B cell (primary cell): ENCODE results near the gene SALL3. TPM values are rescaled to one million over a fixed set of nuclear protein-coding genes. Genes with fewer than 3 reads are reported as not detected.

Source experiments
- ATAC-seq: fragments of 200-7000 bp; cut with Tn5 transposase; one replicate; pipeline ENCODE4 v1.10.0; 2021; ENCODE audit warnings: low read depth, mild to moderate bottlenecking, moderate number of reproducible peaks, moderate library complexity
- CTCF ChIA-PET: fragments of 350-600 bp; sonication (Branson Sonifier 250); formaldehyde crosslinking; loops from one replicate; lab custom pipeline; 2021; ENCODE audit warnings: antibody characterized with exemption, inconsistent platforms; lab: Charles Lee
- POLR2A ChIA-PET: fragments of 350-600 bp; sonication (Branson Sonifier 250); formaldehyde crosslinking; loops from one replicate; lab custom pipeline; 2021; ENCODE audit warnings: antibody characterized with exemption; lab: Charles Lee
- DNase-seq: peaks from one replicate; pipeline ENCODE4 v3.0.0; 2013
- H2AFZ ChIP-seq: 2 replicates; pipeline ENCODE4 v1.6.1; 2012; ENCODE audit warnings: mild to moderate bottlenecking, low read depth, low read length; ENCODE audit not compliant: insufficient read depth, poor library complexity, severe bottlenecking
- H3K27ac ChIP-seq, 2 donors: 1 replicate in 1 of 2; 2 replicates in 1 of 2; pipeline ENCODE4 v1.5.1; 2012 to 2013; ENCODE audit warnings: low read length in 2 of 2, mild to moderate bottlenecking in 2 of 2, moderate library complexity in 1 of 2
- H3K27me3 ChIP-seq, 4 experiments: fragments of 200-600 bp in 1 of 4; sonication (generic) in 1 of 4; replicated peaks in 1 of 4; 1 replicate in 2 of 4; 2 replicates in 2 of 4; pipeline versions ENCODE4 v1.6.1 to v1.7.0; 2013 to 2016; ENCODE audit warnings: low read length in 3 of 4, mild to moderate bottlenecking in 2 of 4, mixed read lengths in 1 of 4, moderate library complexity in 1 of 4; ENCODE audit not compliant: insufficient read depth in 4 of 4, control insufficient read depth in 3 of 4; ENCODE audit errors: control extremely low read depth in 1 of 4
- H3K36me3 ChIP-seq, 2 experiments: replicated peaks in 1 of 2; 1 replicate in 1 of 2; 2 replicates in 1 of 2; pipeline versions ENCODE4 v1.6.1 to v1.7.1; 2013; ENCODE audit warnings: low read length in 1 of 2; ENCODE audit not compliant: insufficient read depth in 2 of 2, control insufficient read depth in 1 of 2; ENCODE audit errors: control extremely low read depth in 1 of 2, extremely low read depth in 1 of 2
- H3K4me1 ChIP-seq, 2 donors: fragments of 200-600 bp in 1 of 2; sonication (generic) in 1 of 2; 1 replicate in 1 of 2; 2 replicates in 1 of 2; pipeline versions ENCODE4 v1.5.1 to v1.6.1; 2013 to 2017; ENCODE audit warnings: low read length in 2 of 2; ENCODE audit not compliant: control insufficient read depth in 2 of 2, insufficient read depth in 2 of 2
- H3K4me2 ChIP-seq: replicated peaks from 2 replicates; pipeline ENCODE3; 2012; ENCODE audit warnings: mild to moderate bottlenecking, low read depth, low read length; ENCODE audit not compliant: poor library complexity, severe bottlenecking
- H3K4me3 ChIP-seq, 5 experiments: fragments of 200-600 bp in 1 of 5; sonication (generic) in 1 of 5; 1 replicate in 3 of 5; 2 replicates in 2 of 5; pipeline versions ENCODE4 v1.5.1 to v1.7.0; 2011 to 2016; ENCODE audit warnings: low read length in 4 of 5, mild to moderate bottlenecking in 4 of 5, low read depth in 2 of 5, control low read depth in 1 of 5, moderate library complexity in 1 of 5; ENCODE audit not compliant: insufficient read depth in 1 of 5; ENCODE audit errors: control extremely low read depth in 1 of 5, extremely low read depth in 1 of 5
- H3K79me2 ChIP-seq: fragments of 200-600 bp; sonication (generic); one replicate; pipeline ENCODE4 v1.6.0; 2016; ENCODE audit warnings: low read length; ENCODE audit not compliant: control insufficient read depth, insufficient read depth
- H3K9ac ChIP-seq: fragments of 200-600 bp; sonication (generic); 2 replicates; pipeline ENCODE4 v1.6.1; 2017; ENCODE audit warnings: mild to moderate bottlenecking, low read length, moderate library complexity
- H3K9me3 ChIP-seq, 3 donors: one replicate each; pipeline versions ENCODE4 v1.6.1 to v1.7.1; 2013; ENCODE audit warnings: low read length in 2 of 3; ENCODE audit not compliant: control insufficient read depth in 2 of 3, insufficient read depth in 1 of 3; ENCODE audit errors: control extremely low read depth in 1 of 3
- H4K20me1 ChIP-seq: 2 replicates; pipeline ENCODE4 v1.6.0; 2012; ENCODE audit warnings: mild to moderate bottlenecking, low read length; ENCODE audit not compliant: insufficient read depth, control insufficient read depth, poor library complexity, severe bottlenecking
- H3K27ac Mint-ChIP-seq: one replicate; pipeline ENCODE4 v1.8.0; 2021; ENCODE audit warnings: mixed read lengths
- H3K27me3 Mint-ChIP-seq: one replicate; pipeline ENCODE4 v1.8.0; 2021; ENCODE audit warnings: mixed read lengths
- H3K4me1 Mint-ChIP-seq: one replicate; pipeline ENCODE4 v1.8.0; 2021; ENCODE audit warnings: mixed read lengths
- H3K4me3 Mint-ChIP-seq: one replicate; pipeline ENCODE4 v1.8.0; 2021; ENCODE audit warnings: mixed read lengths
- H3K9me3 Mint-ChIP-seq: one replicate; pipeline ENCODE4 v1.8.0; 2022; ENCODE audit warnings: mixed read lengths; ENCODE audit not compliant: insufficient read depth
- EZH2 ChIP-seq: IDR thresholded peaks from 2 replicates; pipeline ENCODE4 v1.6.1; 2012; ENCODE audit warnings: borderline replicate concordance, low read depth, mild to moderate bottlenecking, moderate library complexity, low read length; ENCODE audit not compliant: insufficient read depth, poor library complexity, severe bottlenecking
- whole genome bisulfite sequencing: methylation state at CpG from one replicate; pipeline ENCODE4 v1.1.5; 2013; ENCODE audit warnings: missing lambda C conversion rate; ENCODE audit not compliant: insufficient coverage; 5-methylcytosine and 5-hydroxymethylcytosine counted together
- intact Hi-C: fragments of 100-400 bp; cut with micrococcal nuclease; formaldehyde crosslinking; loops from one replicate; pipeline ENCODE4 v1.10.0; 2022
- polyA plus RNA-seq: library from polyadenylated mRNA; depleted of rRNA; stranded (reverse); fragments of >200 nt; gene quantifications from 2 replicates; pipeline ENCODE4 v1.2.3, GENCODE V29; 2012
- total RNA-seq, 2 donors: library from RNA; stranded (reverse); fragments of 120-200 nt in 1 of 2; gene quantifications; 1 replicate in 1 of 2; 2 replicates in 1 of 2; pipeline versions ENCODE4 v1.2.3 to v1.2.4, GENCODE V29; 2013 to 2022
- TF ChIP-seq, protein P1 (sequence below): fragments of 200-600 bp; IDR thresholded peaks from one replicate; pipeline ENCODE4 v1.8.0; 2022; ENCODE audit warnings: antibody characterized with exemption, mild to moderate bottlenecking

SALL3 gene
- total and polyA plus RNA-seq, 2 donors (not counting 1 experiment from before 2014, with no cell fraction given) = not detected

DNA sequence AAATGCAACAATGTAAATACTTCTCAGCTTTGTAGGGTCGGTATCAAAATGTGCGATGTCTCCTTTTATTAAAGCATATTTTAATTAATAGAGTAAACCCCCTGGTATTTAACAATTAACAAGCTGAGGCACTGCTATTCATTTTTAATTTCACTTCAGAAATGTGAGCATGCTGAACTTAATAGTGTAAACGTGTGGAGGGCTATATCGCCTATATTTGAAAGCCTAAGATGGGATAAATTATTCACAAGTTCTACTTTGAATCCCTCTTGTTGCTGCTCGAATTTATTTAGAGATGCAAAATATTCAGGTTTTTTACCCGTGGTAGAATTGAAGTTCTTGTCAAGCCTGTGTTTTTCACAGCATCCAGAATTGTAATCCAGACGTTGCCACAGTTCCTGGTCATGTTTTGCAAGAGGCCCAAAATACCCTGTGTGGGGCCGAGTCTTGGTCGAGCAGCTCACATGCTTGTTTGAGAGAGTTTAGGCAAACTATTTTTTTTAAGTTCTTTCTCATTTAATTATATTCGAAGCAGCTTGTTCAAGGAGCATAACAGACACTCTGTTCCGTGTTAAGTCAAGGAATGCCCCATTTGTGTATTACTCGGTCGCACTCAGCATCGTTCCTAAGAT, 2.5 kb downstream of the SALL3 start:
- no peak for ATAC-seq

DNA sequence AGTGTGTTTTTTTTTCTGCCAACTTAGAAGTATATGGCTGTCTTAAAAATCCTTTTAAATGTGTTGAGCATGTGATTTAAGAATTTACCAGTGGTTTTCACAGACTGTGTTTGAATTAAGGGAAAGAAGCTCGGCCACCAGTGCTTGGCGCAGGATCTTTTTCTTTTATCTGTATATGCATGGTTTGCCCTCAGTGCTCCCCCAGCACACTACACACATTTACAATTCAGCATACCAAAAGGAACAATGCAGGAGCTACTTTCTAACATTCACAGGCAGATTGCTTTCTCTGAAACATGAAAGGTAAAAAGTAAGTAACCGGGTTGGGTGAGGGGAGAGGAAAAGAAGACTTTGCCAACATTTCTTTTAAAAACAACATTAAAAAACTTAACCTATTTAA, 3.9 kb downstream of the SALL3 start:
- Histone ChIP-seq H3K4me2 (no peak overlapping the region), H3K27me3 (peaks cover 0 to 40% (median 25%) of the 10 kb centered on the region in 4 experiments), H2AFZ (no peak overlapping the region), H3K9ac (no peak overlapping the region), H3K9me3 (peaks cover 0 to 7% (median 2%) of the 10 kb centered on the region in 3 donors), H3K4me1 (peaks cover 6 to 8% of the 10 kb centered on the region in 2 donors), H3K36me3 (no peaks in the 10 kb centered on the region), H3K4me3 (no peak overlapping the region), H3K27ac (no peak overlapping the region), H4K20me1 (no peaks in the 10 kb centered on the region), H3K79me2 (no peaks in the 10 kb centered on the region)
- intact Hi-C loops = no loop called here
- Mint-ChIP-seq H3K27ac (no peak overlapping the region), H3K27me3 (peaks cover 61% of the 10 kb centered on the region), H3K9me3 (no peaks in the 10 kb centered on the region), H3K4me3 (no peak overlapping the region), H3K4me1 (peaks cover 5% of the 10 kb centered on the region)
- DNase-seq (no peak), ATAC-seq (no peak)
- no CpG with 5 or more reads among the region's 3 CpGs for WGBS
- TF ChIP-seq EZH2 = no peak
- TF ChIP-seq, protein P1, sequence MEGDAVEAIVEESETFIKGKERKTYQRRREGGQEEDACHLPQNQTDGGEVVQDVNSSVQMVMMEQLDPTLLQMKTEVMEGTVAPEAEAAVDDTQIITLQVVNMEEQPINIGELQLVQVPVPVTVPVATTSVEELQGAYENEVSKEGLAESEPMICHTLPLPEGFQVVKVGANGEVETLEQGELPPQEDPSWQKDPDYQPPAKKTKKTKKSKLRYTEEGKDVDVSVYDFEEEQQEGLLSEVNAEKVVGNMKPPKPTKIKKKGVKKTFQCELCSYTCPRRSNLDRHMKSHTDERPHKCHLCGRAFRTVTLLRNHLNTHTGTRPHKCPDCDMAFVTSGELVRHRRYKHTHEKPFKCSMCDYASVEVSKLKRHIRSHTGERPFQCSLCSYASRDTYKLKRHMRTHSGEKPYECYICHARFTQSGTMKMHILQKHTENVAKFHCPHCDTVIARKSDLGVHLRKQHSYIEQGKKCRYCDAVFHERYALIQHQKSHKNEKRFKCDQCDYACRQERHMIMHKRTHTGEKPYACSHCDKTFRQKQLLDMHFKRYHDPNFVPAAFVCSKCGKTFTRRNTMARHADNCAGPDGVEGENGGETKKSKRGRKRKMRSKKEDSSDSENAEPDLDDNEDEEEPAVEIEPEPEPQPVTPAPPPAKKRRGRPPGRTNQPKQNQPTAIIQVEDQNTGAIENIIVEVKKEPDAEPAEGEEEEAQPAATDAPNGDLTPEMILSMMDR = no peak
- ChIA-PET POLR2A (no interaction called here), CTCF (interaction anchor here (0.6 kb wide), 1 partner anchor 112 kb away, joined by 3 read pairs; no protein-coding TSS in a partner anchor)

More for the DNA sequence above, 2.5 kb downstream of the SALL3 start:
- ChIA-PET POLR2A (no interaction called here), CTCF (no interaction called here)
- no peak overlapping the region for H3K9ac ChIP-seq
- peaks cover 6 to 8% of the 10 kb centered on the region in 2 donors for H3K4me1 ChIP-seq
- no peak overlapping the region for H3K27ac ChIP-seq
- H2AFZ ChIP-seq = no peak overlapping the region
- H3K27me3 Mint-ChIP-seq = peaks cover 57% of the 10 kb centered on the region
- intact Hi-C loops = no loop called here
- no peak overlapping the region for H3K4me3 Mint-ChIP-seq
- H3K4me1 Mint-ChIP-seq = peaks cover 10% of the 10 kb centered on the region
- no peak overlapping the region for H3K4me3 ChIP-seq
- no peaks in the 10 kb centered on the region for H3K79me2 ChIP-seq
- DNase-seq = no peak
- no peaks in the 10 kb centered on the region for H3K36me3 ChIP-seq
- H3K27ac Mint-ChIP-seq = no peak overlapping the region
- WGBS = 6% methylated on average over 2 of the region's 14 CpGs
- peaks cover 0 to 8% (median 0%) of the 10 kb centered on the region in 3 donors for H3K9me3 ChIP-seq
- H3K9me3 Mint-ChIP-seq = no peaks in the 10 kb centered on the region
- no peak overlapping the region for H3K4me2 ChIP-seq
- H3K27me3 ChIP-seq = peaks cover 0 to 40% (median 35%) of the 10 kb centered on the region in 4 experiments
- no peaks in the 10 kb centered on the region for H4K20me1 ChIP-seq
- TF ChIP-seq, protein P1 = no peak
- no peak for TF ChIP-seq EZH2
